ENCODE measurements around the gene PLD6. TPM values are rescaled to one million over a fixed set of nuclear protein-coding genes. Genes with fewer than 3 reads are reported as not detected.

The PLD6 gene
- total RNA-seq, 2 experiments from 2014 or later, result 22.2 to 23.0 TPM

- ChIA-PET POLR2A (interaction anchor here (1.5 kb wide), 1 partner anchor 19 kb away, joined by 5 read pairs; no protein-coding TSS in a partner anchor), CTCF (no interaction called here)
Observed at GRCh38 chr17:17204041-17204591, 2.0 kb downstream of the PLD6 start.

- ChIA-PET POLR2A (no interaction called here), CTCF (no interaction called here)
Observed at GRCh38 chr17:17203173-17203730, 2.9 kb downstream of the PLD6 start.

DNA sequence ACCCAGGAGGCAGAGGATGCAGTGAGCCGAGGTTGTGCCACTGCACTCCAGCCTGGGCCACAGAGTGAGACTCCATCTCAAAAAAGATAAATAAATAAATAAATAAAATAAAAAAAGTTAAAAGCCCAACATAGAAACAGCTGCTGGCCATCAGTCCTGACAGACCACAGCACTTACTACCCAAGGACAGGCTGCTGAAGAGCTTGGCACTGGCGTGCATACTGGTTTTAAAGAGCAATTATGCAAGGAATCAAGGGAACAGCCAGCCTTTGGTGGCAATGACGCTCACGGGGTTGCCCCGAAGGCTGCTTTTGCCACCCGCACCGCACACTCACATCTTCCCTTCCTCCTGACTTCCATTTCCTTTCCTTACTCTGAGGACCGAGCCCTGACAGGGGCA lies 4.2 kb downstream of the PLD6 start:
- ChIA-PET POLR2A (no interaction called here), CTCF (no interaction called here)

DNA sequence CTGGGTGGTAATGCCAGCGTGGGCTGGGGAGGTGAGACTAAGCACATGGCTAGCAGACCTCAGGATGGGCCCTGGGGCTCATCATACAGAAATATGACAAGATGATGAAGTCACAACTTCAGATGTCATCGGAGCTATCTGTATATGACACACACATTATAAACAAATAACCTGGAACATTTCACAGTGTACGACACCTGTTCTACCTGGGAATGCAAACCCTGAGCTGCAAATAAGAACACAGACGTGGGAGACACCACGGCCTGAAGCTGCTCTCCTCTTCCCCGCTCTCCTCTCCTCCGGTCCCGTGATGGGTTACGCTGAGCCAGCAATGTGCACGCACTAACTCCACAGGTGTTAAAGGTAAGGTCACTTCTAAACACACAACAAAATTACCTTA lies 4.9 kb downstream of the PLD6 start:
- POLR2A ChIA-PET, result interaction anchor here (0.8 kb wide), 1 partner anchor 9 kb away, joined by 3 read pairs; no protein-coding TSS in a partner anchor
- CTCF ChIA-PET, result no interaction called here

- CTCF ChIA-PET, result no interaction called here
- POLR2A ChIA-PET, result interaction anchor here (0.8 kb wide), 1 partner anchor 9 kb away, joined by 3 read pairs; no protein-coding TSS in a partner anchor
Observed at GRCh38 chr17:17200831-17201230, 5.3 kb downstream of the PLD6 start.

GRCh38 chr17:17200311-17200710 lies 5.8 kb downstream of the PLD6 start:
- CTCF ChIA-PET, result no interaction called here
- POLR2A ChIA-PET, result interaction anchor here (0.8 kb wide), 1 partner anchor 8 kb away, joined by 3 read pairs; no protein-coding TSS in a partner anchor

- ChIA-PET POLR2A (interaction anchor here (0.6 kb wide), 1 partner anchor 7 kb away, joined by 3 read pairs; no protein-coding TSS in a partner anchor), CTCF (interaction anchor here (0.7 to 1.2 kb wide), 2 partner anchors 19 to 33 kb away, joined by 3 to 4 read pairs; no protein-coding TSS in a partner anchor)
Observed at GRCh38 chr17:17198281-17198680, 7.9 kb downstream of the PLD6 start.

DNA sequence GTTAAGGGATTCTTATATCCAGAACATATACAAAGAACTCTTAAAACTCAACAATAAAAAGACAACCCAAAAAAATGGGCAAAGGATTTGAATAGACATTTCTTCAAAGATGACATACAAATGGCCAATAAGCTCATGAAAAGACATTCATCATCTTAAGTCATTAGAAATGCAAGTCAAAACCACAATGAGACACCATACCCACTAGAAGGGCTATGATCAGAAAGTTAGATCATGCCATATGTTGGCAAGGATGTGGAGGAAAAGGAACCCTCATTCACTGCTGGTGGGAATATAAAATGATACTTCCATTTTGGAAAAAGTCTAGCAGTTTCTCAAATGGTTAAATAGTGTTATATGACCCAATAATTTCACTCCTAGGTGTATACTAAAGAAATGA lies 9.4 kb downstream of the PLD6 start:
- POLR2A ChIA-PET, result no interaction called here
- CTCF ChIA-PET, result no interaction called here

- POLR2A ChIA-PET, result interaction anchor here (0.7 kb wide), 1 partner anchor 86 kb away, joined by 3 read pairs; no protein-coding TSS in a partner anchor
- CTCF ChIA-PET, result interaction anchor here (0.6 kb wide), 1 partner anchor 60 kb away, joined by 3 read pairs; no protein-coding TSS in a partner anchor
Observed at GRCh38 chr17:17195466-17195865, 10.7 kb downstream of the PLD6 start.

- POLR2A ChIA-PET, result interaction anchor here (0.5 to 1.0 kb wide), 3 partner anchors 9 to 41 kb away, joined by 3 to 14 read pairs (median 3); no protein-coding TSS in a partner anchor
- CTCF ChIA-PET, result no interaction called here
Observed at GRCh38 chr17:17191961-17192381, 14.2 kb downstream of the PLD6 start.

DNA sequence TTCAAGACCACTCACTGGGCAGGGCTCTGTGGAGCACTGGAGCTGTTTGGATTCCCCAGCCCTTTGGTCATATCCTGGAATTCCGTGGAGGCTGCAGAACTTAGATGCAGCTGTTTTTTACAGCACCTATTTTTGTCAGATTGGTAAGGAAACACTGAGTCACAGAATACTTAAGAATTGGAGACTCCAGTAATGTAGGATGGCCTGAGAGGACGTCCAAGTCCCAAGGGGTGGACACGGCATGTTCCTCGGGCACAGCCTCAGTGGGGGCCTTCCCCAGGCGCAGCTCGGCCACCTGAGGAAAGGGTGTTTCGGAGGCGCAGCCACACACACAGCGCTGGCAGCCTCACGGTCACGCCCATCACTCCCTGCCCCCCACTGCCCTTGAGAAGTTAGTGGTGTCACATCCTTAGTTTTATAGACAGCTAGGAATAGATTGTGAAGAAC lies 14.8 kb downstream of the PLD6 start:
- ChIA-PET POLR2A (interaction anchor here (0.6 to 1.0 kb wide), 3 partner anchors 9 to 961 kb away, joined by 3 read pairs; no protein-coding TSS in a partner anchor), CTCF (no interaction called here)

DNA sequence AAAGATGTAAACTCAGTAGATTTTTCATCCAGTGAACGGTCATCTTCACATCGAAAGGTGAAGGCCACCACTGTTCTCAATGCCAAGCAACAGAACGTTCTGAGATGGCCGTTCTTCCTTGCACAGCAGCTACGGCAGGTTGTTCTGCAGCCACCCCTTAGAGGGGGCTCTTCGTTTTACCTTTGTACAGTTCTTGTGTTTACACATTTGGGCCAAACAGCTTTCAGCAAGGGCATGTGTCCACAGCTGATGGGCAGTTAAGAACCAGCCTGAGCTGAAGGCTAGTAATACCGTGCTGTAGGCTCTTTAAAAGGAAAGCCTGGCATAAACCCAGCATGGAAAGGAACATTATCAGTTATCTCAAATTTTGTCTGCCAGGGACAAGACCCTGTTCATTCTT lies 15.9 kb downstream of the PLD6 start:
- POLR2A ChIA-PET, result no interaction called here

DNA sequence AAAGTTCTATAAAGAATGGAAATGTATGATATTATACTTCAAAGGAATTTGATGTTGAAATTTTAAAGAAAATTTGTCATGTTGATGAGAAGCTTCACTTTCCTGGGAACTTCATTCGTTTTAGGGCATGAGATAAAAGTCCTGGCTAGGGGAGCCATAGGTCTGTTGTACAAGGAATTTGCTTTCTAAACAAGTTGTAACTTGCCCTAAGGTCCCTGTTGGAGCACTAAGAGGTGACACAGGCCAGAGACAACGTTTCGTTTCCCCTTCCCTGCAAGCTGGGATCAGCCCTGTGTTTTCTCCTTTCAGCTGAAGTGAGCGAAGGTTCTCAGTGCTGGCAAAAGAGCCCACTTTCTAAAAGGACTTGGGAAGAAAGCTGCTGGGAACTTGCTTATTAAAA lies 16.6 kb downstream of the PLD6 start:
- ChIA-PET POLR2A (no interaction called here), CTCF (no interaction called here)

More for the DNA sequence above, 15.9 kb downstream of the PLD6 start:
- CTCF ChIA-PET, result interaction anchor here (0.7 to 0.8 kb wide), 2 partner anchors 15 to 83 kb away, joined by 3 read pairs; no protein-coding TSS in a partner anchor

GRCh38 chr17:17188586-17188985 lies 17.5 kb downstream of the PLD6 start:
- ChIA-PET POLR2A (interaction anchor here (0.7 kb wide), 1 partner anchor 161 kb away, joined by 12 read pairs; no protein-coding TSS in a partner anchor), CTCF (interaction anchor here (0.7 kb wide), 1 partner anchor 25 kb away, joined by 4 read pairs; no protein-coding TSS in a partner anchor)

GRCh38 chr17:17186551-17187505 lies 19.3 kb downstream of the PLD6 start:
- CTCF ChIA-PET, result interaction anchor here (1.0 kb wide), 1 partner anchor 126 kb away, joined by 3 read pairs; no protein-coding TSS in a partner anchor
- POLR2A ChIA-PET, result no interaction called here

- ChIA-PET POLR2A (no interaction called here), CTCF (interaction anchor here (1.0 kb wide), 2 partner anchors 20 to 127 kb away, joined by 3 read pairs; partner anchors contain the start of gene PLD6)
Observed at GRCh38 chr17:17186051-17186450, 20.1 kb downstream of the PLD6 start.

DNA sequence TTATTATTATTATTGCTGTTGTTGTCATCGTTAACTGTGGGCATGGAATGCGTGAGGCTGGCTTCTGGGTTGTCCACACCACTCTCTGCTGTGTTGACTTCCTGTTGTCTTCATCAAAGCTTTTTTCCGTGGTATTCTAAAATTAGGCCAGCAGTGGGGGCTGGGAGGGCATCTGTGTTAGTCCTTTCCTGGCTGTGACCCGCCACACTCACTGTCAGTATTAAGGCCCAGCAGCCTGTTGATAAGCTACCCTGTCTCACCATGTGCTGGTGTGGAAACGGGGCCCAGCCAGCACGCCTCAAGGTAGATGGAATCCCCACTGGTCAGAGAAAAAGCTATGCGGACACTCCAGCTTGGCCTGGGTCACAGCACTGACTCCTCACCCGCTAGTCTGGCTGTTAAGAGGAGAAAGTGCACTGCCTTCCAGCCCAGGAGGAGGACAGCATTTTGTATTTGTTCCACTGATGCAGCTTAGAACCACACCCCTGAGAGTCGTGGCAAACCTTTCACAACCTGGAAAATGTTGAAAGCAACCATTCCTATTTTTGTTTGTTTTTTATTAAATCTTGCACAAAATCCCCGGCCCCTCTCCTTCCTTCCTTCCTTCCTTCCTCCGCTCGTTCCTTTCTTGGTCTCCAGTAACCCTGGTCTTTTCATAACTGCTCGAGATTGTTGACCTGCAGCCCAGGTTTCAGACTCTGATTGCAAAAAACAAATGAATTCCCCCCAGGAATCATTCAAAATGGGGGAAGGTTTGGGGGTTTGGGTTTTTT lies 21.0 kb downstream of the PLD6 start:
- ChIA-PET POLR2A (interaction anchor here (1.2 kb wide), 1 partner anchor 20 kb away, joined by 5 read pairs; no protein-coding TSS in a partner anchor), CTCF (interaction anchor here (1.0 kb wide), 1 partner anchor 21 kb away, joined by 3 read pairs; the partner anchor contains the start of gene PLD6)

- ChIA-PET CTCF (interaction anchor here (0.6 to 1.3 kb wide), 2 partner anchors 8 to 198 kb away, joined by 4 read pairs; no protein-coding TSS in a partner anchor), POLR2A (interaction anchor here (0.8 kb wide), 1 partner anchor 12 kb away, joined by 3 read pairs; no protein-coding TSS in a partner anchor)
Observed at GRCh38 chr17:17183744-17184143, 22.4 kb downstream of the PLD6 start.

Measured in activated CD8-positive, alpha-beta memory T cell treated with anti-CD3 and anti-CD28 coated beads for 36 hours (primary cell).